NOMO-1 treated with DMSO at 0.1 percent for 48 hours (cell line): ENCODE results near the gene NKAIN4.

ENCODE experiments used
- DNase-seq: peaks from one replicate; lab custom pipeline; 2025; ENCODE audit not compliant: unreplicated experiment; lab: John Stamatoyannopoulos, UW

The NKAIN4 gene

GRCh38 chr20:63288581-63289251, 34.5 kb upstream of the NKAIN4 start:
- no peak for DNase-seq

- no peak for DNase-seq
These were observed 33.7 kb upstream of the NKAIN4 start for GRCh38 chr20:63287697-63288580.

- no peak for DNase-seq
These were observed 32.8 kb upstream of the NKAIN4 start for GRCh38 chr20:63286781-63287696.

GRCh38 chr20:63285636-63286615, 31.7 kb upstream of the NKAIN4 start:
- DNase-seq: no peak

GRCh38 chr20:63284981-63285524, 30.8 kb upstream of the NKAIN4 start:
- DNase-seq: no peak

- no peak for DNase-seq
These were observed 30.3 kb upstream of the NKAIN4 start for GRCh38 chr20:63284544-63284949.

- no peak for DNase-seq
These were observed 29.8 kb upstream of the NKAIN4 start for GRCh38 chr20:63284083-63284440.

GRCh38 chr20:63283397-63284082, 29.3 kb upstream of the NKAIN4 start:
- no peak for DNase-seq

- DNase-seq: no peak
These were observed 28.7 kb upstream of the NKAIN4 start for GRCh38 chr20:63282946-63283345.

- DNase-seq: no peak
These were observed 27.7 kb upstream of the NKAIN4 start for GRCh38 chr20:63281742-63282665.

- DNase-seq: no peak
These were observed 26.8 kb upstream of the NKAIN4 start for GRCh38 chr20:63280929-63281545.

- DNase-seq: no peak
These were observed 26.1 kb upstream of the NKAIN4 start for GRCh38 chr20:63280371-63280770.

- no peak for DNase-seq
These were observed 25.7 kb upstream of the NKAIN4 start for GRCh38 chr20:63279931-63280330.

GRCh38 chr20:63278661-63279060, 24.4 kb upstream of the NKAIN4 start:
- no peak for DNase-seq

GRCh38 chr20:63277466-63278272, 23.4 kb upstream of the NKAIN4 start:
- no peak for DNase-seq

- DNase-seq: no peak
These were observed 22.7 kb upstream of the NKAIN4 start for GRCh38 chr20:63276956-63277355.

GRCh38 chr20:63275825-63276224, 21.6 kb upstream of the NKAIN4 start:
- DNase-seq: no peak
